Keratinocyte (primary cell): ENCODE measurements around the gene SKA2. TPM values are rescaled to one million over a fixed set of nuclear protein-coding genes. Genes with fewer than 3 reads are reported as not detected.

Experiments
- polyA plus RNA-seq, 5 experiments: library from polyadenylated mRNA; depleted of rRNA in 3 of 5; stranded (reverse) in 3 of 5; stranded (forward) in 1 of 5; unstranded in 1 of 5; fragments of >200 nt; gene quantifications; 1 replicate in 1 of 5; 2 replicates in 3 of 5; 3 replicates in 1 of 5; pipeline versions ENCODE4 v1.2.1 to v1.2.3, GENCODE V29; 2011 to 2012; ENCODE audit warnings: missing spikeins in 2 of 5, low read depth in 1 of 5, low replicate concordance in 1 of 5
- small RNA-seq, 3 experiments: library from RNA; depleted of rRNA; stranded (forward); fragments of <200 nt; gene quantifications; one replicate each; pipeline ENCODE3, GENCODE V24; 2012; ENCODE audit warnings: low read depth in 3 of 3, low replicate concordance in 1 of 3; ENCODE audit not compliant: insufficient read length in 3 of 3

The SKA2 gene
- polyA plus RNA-seq, 1 donor (not counting 4 experiments of a cell fraction or from before 2014, with no cell fraction given) = 52.8 TPM

Small RNA genes within 50 kb of the gene (small RNA-seq; reads per million reads assigned to genes)
- gene MIR301A (373 to 23,810 (median 6,964) reads per million in 3 experiments), gene MIR454 (17.1 to 421 (median 151) reads per million in 3 experiments), gene RNU2-58P (0 to 0.25 (median 0.07) reads per million in 3 experiments)

Other genes starting within 250 kb of the SKA2 start
- 17.3 to 26.4 TPM (median 24.4 TPM) in 3 replicates for gene TRIM37, start 48.3 kb downstream of the SKA2 start, polyA plus RNA-seq
- 15.2 to 48.6 TPM (median 40.1 TPM) in 3 replicates for gene PRR11, start 560 bp upstream of the SKA2 start, polyA plus RNA-seq
- gene SMG8, start 54.8 kb upstream of the SKA2 start, polyA plus RNA-seq = 15.9 to 20.5 TPM (median 18.1 TPM) in 3 replicates
- gene GDPD1, start 65.3 kb upstream of the SKA2 start, polyA plus RNA-seq = 1.4 to 3.3 TPM (median 2.8 TPM) in 3 replicates
- gene YPEL2, start 176.5 kb upstream of the SKA2 start, polyA plus RNA-seq = 2.4 to 5.7 TPM (median 4.6 TPM) in 3 replicates